NCI-H1105 treated with DMSO at 0.1 percent for 48 hours (cell line): ENCODE measurements around the gene DNAH8.

ENCODE experiments used
- DNase-seq: peaks from one replicate; lab custom pipeline; 2025; lab: John Stamatoyannopoulos, UW

The DNAH8 gene

DNA sequence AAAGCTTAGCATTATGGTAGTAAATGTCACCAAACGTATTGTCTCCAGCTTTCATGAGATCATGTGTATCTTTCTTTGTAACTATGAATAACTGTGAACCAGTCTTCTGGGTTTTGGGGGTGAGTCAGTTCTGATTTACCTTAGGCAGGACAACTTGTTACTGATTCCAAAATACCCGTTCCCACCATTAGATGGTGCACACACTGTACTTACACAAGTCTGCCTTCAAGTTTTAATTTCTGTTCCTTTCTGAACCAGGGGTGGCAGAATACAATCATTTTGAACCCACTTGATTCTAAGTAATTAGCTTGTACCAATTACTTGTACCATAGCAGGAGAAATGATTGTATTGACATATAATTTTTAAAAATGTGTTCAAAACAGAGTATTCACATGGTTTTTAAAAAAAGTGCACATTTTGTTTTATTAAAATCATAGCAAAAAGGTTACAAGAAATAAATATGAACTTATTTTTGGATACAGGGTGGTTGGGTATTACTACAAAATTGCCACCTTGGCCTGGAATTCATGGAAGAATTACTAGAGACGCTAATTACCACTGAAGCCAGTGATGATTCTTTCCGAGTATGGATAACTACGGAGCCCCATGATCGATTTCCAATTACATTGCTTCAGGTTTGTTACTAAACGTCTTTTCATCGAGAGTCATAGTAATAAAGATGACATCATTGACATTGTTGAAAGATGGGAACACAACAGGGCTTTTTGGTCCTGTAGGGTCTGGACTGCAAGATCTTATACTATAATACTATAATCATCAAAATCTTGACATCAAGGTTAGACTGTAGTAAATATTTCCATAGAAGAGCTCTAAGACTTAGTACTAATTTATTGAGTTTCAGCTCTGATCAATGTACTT is 258.3 kb downstream of the DNAH8 start:
- peak; percentile 77 for DNase-seq

GRCh38 chr6:38974389-38975151 is 259.5 kb downstream of the DNAH8 start:
- DNase-seq: no peak

DNA sequence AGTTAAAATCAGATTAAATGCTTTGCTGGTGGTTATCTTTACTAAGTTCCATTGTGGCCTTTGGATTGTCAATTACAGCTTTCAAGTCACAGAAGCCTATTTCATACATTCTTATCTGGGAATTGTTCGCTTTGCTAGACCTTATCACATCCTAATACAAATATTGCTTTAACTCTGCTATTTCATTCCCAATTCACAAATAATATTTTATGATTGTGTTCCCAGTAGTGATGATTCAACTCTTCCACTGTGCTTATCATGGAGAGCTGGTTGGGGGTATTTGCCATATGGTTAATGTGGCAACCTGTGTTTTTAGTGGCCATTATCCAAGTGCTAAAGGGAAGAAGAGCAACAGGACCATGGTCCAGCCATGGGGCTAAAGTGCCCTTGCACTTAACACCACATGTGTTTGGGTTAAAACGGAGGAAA is 260.5 kb downstream of the DNAH8 start:
- DNase-seq: no peak

- DNase-seq: no peak
These were observed 260.9 kb downstream of the DNAH8 start for GRCh38 chr6:38976051-38976450.

- DNase-seq: no peak
These were observed 261.8 kb downstream of the DNAH8 start for GRCh38 chr6:38976801-38977500.

DNA sequence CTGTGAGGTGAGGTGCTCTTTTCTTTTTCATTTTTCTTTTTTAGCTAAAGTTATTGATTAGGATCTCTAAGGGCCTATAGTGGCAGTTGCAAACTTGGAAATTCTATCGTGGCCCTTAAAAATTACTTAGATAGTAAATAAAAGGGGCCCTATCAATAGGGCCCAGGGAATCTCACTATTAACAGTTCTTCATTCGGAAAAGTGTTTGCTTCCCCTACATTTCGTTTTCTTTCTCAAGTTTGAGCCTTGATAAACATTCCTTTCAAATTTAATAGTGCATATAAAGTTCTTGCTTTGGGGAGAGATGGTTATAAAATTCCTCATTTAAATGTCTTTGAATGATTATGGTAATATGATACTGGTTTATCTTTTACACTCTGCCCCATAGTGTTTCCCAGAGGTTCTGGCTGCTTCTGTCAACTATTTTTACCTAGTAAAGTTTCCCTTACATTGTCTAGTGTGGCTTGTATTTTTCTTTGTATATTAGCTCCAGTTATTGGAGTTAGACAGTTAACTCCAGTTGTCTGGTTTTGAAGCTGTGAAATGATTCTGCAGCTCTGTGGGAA is 263.1 kb downstream of the DNAH8 start:
- DNase-seq: no peak

DNA sequence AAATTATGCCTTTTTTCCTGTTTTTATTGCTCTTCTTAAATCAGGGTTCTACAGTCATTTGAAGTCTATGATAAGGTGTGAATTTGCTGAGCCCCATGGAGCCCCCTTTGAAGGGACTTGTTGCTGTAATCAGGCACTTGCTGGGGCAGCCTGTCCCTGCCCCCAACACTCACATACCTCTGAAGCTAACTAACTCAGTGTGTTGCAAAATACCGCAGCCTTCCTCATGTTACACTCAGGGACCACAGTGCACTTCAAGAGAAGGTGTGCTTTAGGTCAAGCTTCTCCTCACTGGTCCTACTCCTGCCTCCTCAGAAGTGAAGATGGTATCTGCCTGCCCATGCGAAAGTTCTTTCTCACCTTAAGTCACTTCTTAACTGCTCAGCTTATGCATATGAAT is 267.4 kb downstream of the DNAH8 start:
- DNase-seq: no peak

DNA sequence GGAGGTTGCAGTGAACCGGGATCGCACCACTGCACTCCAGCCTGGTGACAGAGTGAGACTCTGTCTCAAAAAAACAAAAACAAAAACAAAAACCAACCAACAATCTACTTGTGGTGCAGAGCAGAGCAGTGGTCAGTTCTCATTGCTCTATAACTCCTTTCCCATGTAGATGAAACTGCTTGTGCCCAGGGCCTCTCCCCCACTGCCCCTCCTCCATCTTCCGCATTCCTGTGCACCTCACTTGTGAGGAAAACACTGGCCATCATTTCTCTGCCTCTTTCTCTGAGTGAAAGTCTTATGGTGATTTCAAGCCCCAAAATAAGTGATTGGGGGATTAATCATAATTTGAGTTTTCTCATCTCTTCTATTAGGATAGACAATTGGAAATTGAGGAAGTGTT is 269.6 kb downstream of the DNAH8 start:
- no peak for DNase-seq

- no peak for DNase-seq
These were observed 270.7 kb downstream of the DNAH8 start for GRCh38 chr6:38985839-38986238.

GRCh38 chr6:38987503-38987902 is 272.4 kb downstream of the DNAH8 start:
- no peak for DNase-seq

GRCh38 chr6:38988736-38989449 is 273.8 kb downstream of the DNAH8 start:
- DNase-seq: no peak

DNA sequence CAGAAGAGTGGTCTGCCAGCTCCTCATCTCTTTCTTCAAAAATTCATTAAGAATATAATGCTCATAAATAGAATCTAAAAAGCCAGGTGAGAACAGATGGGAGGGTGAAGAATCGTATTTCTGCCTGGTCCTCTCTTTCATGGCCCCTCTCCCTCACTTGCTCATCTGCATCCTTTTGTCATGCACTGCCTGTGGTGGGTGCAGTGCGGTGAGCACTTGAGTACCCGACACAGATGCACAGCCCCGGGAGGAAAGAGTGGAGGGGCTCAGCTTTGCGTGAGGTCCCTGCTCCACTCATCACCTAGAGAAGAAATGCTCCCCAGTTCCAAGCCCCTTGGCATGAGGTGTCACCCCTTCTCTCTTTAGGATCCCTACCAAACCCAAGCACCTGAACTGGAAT is 275.4 kb downstream of the DNAH8 start:
- no peak for DNase-seq

- no peak for DNase-seq
These were observed 281.6 kb downstream of the DNAH8 start for GRCh38 chr6:38996676-38997075.

DNA sequence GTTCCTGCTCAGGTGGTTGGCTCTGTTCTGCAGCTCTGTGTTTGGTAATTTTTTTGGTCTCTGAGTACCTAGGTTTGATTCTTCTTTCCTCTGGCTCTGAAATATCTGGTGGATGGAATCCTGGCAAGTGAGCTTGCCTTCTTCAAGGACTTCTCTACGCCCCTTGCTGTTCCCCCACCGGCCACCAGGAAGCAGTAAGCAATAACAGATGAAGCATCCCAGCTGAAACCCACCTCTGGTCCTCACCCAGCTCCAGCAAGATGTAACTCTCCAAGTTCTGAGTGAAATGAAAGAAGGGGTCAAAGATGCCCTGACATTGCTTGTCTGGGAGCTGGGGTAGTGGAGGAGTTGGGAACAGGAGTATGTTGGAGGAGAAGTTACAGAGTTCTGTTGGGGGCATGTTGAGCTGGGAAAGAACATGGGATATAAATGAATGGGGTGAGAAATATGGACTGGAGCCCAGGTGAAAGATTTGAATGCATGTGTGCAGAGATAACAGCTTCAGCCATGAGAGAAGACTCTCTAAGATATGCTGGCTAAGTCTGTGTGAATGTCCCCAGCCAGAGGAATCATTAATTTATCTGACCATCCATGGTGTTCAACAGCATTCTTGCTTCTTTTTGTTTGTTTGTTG is 282.1 kb downstream of the DNAH8 start:
- peak; percentile 29 for DNase-seq

- peak; percentile 6 for DNase-seq
These were observed 288.0 kb downstream of the DNAH8 start for GRCh38 chr6:39003072-39003471.

- no peak for DNase-seq
These were observed 288.4 kb downstream of the DNAH8 start for GRCh38 chr6:39003492-39003891.

DNA sequence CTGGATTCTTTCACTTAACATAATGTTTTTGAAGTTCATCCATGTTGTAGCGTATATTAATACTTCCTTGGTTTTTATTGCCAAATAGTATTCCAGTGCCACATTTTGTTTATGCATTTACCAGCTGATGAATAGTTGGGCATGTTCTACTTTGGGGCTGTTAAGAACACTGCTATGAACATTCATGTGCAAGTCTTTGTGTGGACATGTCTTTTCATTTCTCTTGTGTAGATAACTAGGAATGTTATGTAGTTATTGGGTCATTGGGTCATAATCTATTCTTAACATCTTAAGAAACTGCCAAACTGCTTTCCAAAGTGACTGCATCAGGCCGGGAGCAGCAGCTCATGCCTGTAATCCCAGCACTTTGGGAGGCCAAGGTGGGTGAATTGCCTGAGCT is 289.7 kb downstream of the DNAH8 start:
- DNase-seq: no peak

DNA sequence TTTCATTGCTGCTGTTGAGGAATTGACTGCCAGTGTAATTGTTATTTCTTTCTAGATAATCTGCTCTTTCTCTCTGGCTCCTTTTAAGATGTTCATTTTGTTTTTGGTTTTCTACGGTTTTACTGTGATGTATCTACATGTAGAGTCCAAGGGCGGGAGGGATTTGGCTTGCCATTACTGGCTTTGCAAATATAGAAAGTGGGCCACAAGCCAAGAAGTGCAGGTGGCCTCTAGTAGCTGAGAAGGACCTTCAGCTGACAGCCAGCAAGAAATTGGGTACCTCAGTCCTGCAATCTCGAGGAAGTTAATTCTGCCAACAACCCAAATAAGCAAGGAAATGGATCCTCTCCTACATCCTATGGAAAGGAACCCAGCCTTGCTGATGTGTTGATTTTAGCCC is 290.7 kb downstream of the DNAH8 start:
- DNase-seq: peak; percentile 94

- no peak for DNase-seq
These were observed 292.5 kb downstream of the DNAH8 start for GRCh38 chr6:39007575-39007974.

DNA sequence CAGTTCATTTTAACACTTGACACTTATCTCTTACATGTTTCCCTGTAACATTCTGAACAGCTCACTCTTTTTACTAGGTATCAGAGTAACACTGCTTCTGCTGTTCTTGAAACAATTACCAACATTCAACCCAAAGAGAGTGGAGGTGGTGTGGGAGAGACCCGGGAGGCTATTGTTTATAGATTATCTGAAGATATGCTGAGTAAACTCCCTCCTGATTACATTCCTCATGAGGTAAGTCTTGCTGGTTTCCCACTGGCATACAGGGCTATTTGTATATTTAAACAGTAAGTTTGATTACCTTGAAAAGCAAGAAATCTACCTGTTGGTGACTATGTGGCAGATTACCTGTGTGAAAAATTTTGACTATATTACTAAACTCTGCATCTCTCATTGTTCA is 293.6 kb downstream of the DNAH8 start:
- DNase-seq: no peak

- no peak for DNase-seq
These were observed 294.4 kb downstream of the DNAH8 start for GRCh38 chr6:39009476-39009875.
